Sigmoid colon (tissue), 4 donors: ENCODE results near the gene DOP1B.

ENCODE experiments used
- EP300 ChIP-seq, 4 donors: sonication (generic); formaldehyde crosslinking; IDR thresholded peaks; one replicate each; pipeline ENCODE4 v1.6.1; 2017; ENCODE audit warnings: antibody characterized with exemption in 4 of 4
- POLR2A ChIP-seq, 2 donors: fragments of 450-650 bp; IDR thresholded peaks; one replicate each; pipeline ENCODE4 v1.6.1; 2016; ENCODE audit warnings: antibody characterized with exemption in 2 of 2, mild to moderate bottlenecking in 2 of 2, moderate library complexity in 2 of 2
- POLR2AphosphoS5 ChIP-seq, 4 donors: sonication (generic); formaldehyde crosslinking; IDR thresholded peaks; one replicate each; pipeline ENCODE4 v1.6.1; 2017; ENCODE audit warnings: antibody characterized with exemption in 4 of 4
- TF ChIP-seq, protein P1 (sequence below), 4 experiments: fragments of 450-650 bp in 3 of 4; fragments of 200-600 bp in 1 of 4; IDR thresholded peaks; one replicate each; pipeline ENCODE4 v1.5.1; 2016 to 2019; ENCODE audit warnings: antibody characterized with exemption in 4 of 4, mild to moderate bottlenecking in 3 of 4, moderate library complexity in 2 of 4

DNA sequence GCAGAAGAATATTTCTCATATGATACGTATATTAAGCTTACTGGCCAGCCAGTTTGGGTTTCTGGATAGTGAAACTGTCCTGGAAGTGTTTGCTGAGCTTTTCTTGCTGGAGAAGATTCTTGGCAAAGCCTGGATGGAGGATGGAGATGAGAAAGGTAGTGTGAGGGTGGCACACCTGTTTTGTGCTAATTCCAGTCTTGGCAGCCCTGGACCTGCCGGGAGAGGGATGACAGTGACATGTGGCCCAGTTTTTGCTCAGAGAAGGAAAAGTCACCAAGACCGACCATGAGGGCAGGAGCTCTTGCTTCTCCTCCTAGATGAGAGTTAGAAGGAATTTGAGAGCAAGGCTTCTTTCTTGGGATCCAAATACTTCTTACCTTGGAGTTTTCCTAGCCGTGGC lies 34.1 kb downstream of the DOP1B start:
- no peak for TF ChIP-seq POLR2A (IDR thresholded peaks at IDR 0.05)
- TF ChIP-seq, protein P1, sequence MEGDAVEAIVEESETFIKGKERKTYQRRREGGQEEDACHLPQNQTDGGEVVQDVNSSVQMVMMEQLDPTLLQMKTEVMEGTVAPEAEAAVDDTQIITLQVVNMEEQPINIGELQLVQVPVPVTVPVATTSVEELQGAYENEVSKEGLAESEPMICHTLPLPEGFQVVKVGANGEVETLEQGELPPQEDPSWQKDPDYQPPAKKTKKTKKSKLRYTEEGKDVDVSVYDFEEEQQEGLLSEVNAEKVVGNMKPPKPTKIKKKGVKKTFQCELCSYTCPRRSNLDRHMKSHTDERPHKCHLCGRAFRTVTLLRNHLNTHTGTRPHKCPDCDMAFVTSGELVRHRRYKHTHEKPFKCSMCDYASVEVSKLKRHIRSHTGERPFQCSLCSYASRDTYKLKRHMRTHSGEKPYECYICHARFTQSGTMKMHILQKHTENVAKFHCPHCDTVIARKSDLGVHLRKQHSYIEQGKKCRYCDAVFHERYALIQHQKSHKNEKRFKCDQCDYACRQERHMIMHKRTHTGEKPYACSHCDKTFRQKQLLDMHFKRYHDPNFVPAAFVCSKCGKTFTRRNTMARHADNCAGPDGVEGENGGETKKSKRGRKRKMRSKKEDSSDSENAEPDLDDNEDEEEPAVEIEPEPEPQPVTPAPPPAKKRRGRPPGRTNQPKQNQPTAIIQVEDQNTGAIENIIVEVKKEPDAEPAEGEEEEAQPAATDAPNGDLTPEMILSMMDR (IDR thresholded peaks at IDR 0.05), result no peak
- no peak for TF ChIP-seq EP300 (IDR thresholded peaks at IDR 0.05)
- no peak for TF ChIP-seq POLR2AphosphoS5 (IDR thresholded peaks at IDR 0.05)
